Measurements from ENCODE around the gene CENPM.

The CENPM gene

DNA sequence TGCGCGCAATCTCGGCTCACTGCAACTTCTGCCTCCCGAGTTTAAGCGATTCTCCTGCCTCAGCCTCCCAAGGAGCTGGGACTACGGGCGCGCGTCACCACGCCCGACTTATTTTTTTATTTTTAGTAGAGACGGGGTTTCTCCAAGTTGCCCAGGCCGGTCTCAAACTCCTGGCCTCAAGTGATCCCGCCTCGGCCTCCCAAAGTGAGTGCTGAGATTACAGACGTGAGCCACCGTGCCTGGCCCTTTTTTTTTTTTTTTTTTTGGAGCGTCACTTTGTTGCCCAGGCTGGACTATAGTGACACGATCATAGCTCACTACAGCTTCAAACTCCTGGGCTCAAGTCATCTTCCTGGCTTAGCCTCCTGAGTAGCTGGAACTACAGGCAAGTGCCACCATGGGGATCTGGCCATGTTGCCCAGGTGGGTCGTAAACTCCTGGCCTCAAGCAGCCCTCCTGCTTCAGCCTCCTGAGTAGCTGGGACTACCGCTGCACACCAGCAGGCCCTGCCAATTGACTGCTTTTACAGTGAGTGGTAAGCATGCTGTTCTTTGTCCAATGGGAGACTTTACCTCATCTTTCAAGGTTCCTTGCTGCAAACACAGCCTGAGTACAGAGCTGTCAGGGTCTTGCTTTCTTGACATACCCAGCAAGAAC lies 600 bp upstream of the CENPM start:
- no peaks in the 10 kb centered on the region for H3K9me3 Mint-ChIP-seq
- H3K27me3 Mint-ChIP-seq, result no peaks in the 10 kb centered on the region
- DNase-seq, result no peak
- peak overlapping the region; percentile 80 to 95 for H3K4me3 Mint-ChIP-seq
- ATAC-seq, result no peak
- H3K27ac Mint-ChIP-seq, result peak overlapping the region in 1 of 2 donors; percentile 92
- peaks cover 61% of the 10 kb centered on the region for H3K4me1 Mint-ChIP-seq

DNA sequence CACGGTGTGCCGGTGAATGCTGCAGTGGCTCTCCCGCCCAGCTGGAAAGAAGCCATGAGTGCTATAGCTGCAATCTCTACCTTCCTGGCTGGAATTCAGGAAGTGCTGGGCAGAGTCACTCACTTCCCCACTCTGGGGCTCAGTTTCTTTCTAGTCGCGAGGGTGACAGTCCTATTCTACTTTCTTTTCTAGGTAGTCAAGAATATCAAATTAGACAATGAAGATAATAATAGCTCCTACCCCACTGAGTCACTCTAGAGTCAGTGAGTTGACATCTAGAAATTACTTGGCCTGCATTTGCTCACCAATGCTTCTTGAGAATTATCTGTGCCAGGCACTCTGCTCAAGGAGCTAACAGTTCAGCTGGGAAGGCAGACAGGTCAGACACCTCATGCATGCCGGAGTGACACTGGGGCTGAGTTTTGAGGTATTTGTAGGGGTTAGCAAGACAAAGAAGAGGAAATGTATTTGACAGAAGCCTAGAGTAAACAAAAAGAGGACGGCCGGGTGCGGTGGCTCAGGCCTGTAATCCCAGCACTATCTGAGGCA lies 3.2 kb downstream of the CENPM start:
- Mint-ChIP-seq H3K4me1 (peaks cover 83% of the 10 kb centered on the region), H3K27ac (peak overlapping the region in 1 of 2 donors; percentile 13), H3K4me3 (peak overlapping the region in 1 of 2 donors; percentile 67), H3K27me3 (no peaks in the 10 kb centered on the region), H3K9me3 (no peaks in the 10 kb centered on the region)
- no peak for DNase-seq
- no peak for ATAC-seq

DNA sequence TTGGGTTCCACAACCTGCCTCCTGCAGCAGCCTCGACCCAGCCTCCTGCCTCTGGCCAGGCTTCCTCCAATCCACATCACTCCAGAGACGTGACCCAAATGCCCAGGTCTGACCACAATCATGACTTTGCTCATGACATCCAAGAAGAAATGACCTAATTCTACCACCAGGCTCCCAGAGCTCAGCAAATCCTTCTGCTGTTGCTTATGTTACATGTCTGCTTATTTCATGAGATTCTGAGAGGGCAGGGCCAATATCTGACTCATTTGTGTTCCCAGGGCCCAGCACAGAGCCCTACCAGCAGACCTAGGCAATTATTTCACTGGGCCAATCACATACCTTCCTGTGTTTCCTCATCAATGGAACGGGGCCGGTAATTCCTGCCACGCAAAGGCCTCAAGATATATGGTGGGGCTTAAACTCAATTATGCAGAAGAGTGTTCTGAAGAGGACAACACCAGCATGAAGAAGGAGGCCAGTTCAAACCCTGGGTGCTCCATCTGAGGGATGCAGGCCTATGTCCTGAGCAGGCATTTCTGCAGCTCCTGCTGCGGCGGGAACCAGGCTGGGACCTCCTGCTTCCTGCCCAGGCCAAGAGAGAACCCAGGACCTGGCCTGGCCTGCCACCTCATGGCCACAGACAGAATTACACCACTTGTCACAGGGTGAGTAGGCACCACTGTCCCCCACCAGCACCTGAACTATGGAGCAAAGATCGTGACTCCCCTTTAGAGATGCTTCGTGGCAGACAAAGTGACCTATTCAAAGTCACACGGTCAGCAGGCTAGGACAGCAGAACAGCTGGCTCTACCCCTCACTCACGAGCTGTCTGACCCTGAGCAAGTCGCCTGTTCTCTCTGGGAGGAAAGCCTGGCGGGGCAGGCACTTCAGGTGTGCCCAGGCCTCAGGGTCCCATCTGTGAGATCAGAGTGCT lies 5.9 kb downstream of the CENPM start:
- H3K9me3 Mint-ChIP-seq, result no peaks in the 10 kb centered on the region
- peak overlapping the region; percentile 74 to 85 for H3K4me3 Mint-ChIP-seq
- H3K27me3 Mint-ChIP-seq, result no peaks in the 10 kb centered on the region
- DNase-seq (peak; percentile 84 to 88), ATAC-seq (peak; percentile 72)
- H3K4me1 Mint-ChIP-seq, result peaks cover 67% of the 10 kb centered on the region
- peak overlapping the region; percentile 99 to 100 for H3K27ac Mint-ChIP-seq

DNA sequence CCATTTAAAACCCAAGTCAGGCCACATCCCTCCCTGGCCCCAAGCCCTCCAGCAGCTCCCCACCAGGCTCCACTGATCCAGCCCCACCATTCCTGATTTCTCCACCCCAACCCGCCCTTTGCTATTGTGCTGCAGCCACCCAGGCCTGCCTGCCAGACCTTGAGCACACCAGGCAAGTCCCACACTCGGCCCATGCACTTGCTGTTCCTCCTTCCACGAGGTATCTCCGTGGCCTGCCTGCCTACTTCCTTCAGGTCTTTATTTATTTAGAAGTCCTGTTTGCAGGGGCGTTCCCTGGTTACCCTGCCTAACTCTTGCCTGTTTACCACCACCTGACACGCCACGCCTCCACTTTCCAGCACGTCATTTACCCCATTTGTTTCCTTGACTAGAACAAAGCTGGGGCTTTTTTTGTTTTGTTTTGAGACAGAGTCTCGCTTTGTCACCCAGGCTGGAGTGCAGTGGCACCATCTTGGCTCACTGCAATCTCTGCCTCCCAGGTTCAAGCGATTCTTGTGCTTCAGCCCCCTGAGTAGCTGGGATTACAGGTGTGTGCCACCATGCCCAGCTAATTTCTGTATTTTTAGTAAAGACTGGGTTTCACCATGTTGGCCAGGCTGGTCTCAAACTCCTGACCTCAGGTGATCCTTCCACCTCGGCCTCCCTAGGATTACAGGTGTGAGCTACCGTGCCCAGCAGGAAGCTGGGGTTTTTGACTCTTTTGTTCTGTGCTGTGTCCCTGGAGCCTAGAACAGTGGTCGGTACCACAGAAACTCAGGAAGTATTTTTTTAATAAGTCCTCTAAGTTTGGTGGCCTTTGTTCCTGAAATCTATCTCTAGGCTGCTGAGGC lies 6.7 kb downstream of the CENPM start:
- no peaks in the 10 kb centered on the region for H3K27me3 Mint-ChIP-seq
- peak overlapping the region; percentile 74 to 85 for H3K4me3 Mint-ChIP-seq
- H3K9me3 Mint-ChIP-seq, result no peaks in the 10 kb centered on the region
- ATAC-seq, result peak; percentile 88
- peak overlapping the region; percentile 99 to 100 for H3K27ac Mint-ChIP-seq
- peaks cover 59% of the 10 kb centered on the region for H3K4me1 Mint-ChIP-seq
- DNase-seq, result peak; percentile 84 to 95

DNA sequence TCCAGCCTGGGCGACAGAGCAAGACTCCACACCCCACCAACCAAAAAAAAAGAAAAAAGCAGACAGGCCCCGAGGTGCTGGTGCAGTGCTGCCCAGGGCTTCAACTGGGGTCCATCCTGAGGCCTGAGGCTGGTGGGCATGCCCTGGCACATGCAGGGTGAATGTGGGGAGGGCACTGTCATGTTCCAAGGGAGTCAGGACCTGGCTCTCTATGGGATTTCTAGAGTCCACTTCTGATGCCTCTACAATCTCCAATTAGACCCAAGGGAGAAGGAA lies 10.1 kb downstream of the CENPM start:
- peaks cover 48% of the 10 kb centered on the region for H3K4me1 Mint-ChIP-seq
- no peak overlapping the region for H3K27ac Mint-ChIP-seq
- no peak overlapping the region for H3K4me3 Mint-ChIP-seq
- no peaks in the 10 kb centered on the region for H3K27me3 Mint-ChIP-seq
- no peaks in the 10 kb centered on the region for H3K9me3 Mint-ChIP-seq
- ATAC-seq (no peak), DNase-seq (no peak)

DNA sequence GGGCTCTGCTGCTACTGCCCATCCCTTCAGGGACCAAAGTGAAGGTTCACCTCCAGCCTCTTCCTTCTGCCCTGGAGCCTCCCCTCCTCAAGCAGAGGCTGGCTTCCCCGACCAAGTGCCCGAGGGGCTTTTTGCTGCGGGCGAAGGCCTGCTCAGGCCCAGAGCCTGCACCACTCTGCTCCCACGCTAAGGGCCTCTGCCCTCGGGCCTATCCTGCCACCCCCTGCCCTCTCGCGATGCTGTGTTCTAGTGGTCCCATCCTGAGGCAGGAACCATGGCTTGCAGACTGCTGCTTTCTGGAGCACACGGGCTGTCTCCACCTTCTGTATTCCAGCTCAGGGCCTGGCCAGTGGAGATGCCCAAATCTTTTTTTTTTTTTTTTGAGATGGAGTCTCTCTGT lies 11.4 kb downstream of the CENPM start:
- no peaks in the 10 kb centered on the region for H3K9me3 Mint-ChIP-seq
- H3K27me3 Mint-ChIP-seq, result no peaks in the 10 kb centered on the region
- no peak overlapping the region for H3K4me3 Mint-ChIP-seq
- no peak overlapping the region for H3K27ac Mint-ChIP-seq
- ATAC-seq, result no peak
- no peak for DNase-seq
- H3K4me1 Mint-ChIP-seq, result peaks cover 35% of the 10 kb centered on the region

DNA sequence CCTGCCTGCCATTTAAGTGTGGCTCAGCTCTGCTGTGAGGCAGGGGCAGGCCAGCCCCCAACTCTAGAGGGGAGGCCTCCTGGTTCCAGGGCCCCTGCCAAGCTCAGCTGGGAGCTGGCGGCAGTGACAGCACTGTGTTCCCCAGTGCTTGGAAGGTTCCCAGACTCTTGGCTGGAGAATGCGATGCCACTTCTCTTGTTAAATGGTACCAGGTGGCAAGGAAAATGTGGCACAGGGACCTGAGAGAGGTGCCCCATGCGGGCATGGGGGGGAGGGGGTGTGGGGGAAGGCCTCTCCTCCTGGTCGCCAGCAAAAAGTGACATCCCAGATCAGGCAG lies 12.0 kb downstream of the CENPM start:
- ATAC-seq, result no peak
- no peak overlapping the region for H3K4me3 Mint-ChIP-seq
- no peak overlapping the region for H3K27ac Mint-ChIP-seq
- H3K27me3 Mint-ChIP-seq, result no peaks in the 10 kb centered on the region
- no peaks in the 10 kb centered on the region for H3K9me3 Mint-ChIP-seq
- no peak for DNase-seq
- peaks cover 30% of the 10 kb centered on the region for H3K4me1 Mint-ChIP-seq

DNA sequence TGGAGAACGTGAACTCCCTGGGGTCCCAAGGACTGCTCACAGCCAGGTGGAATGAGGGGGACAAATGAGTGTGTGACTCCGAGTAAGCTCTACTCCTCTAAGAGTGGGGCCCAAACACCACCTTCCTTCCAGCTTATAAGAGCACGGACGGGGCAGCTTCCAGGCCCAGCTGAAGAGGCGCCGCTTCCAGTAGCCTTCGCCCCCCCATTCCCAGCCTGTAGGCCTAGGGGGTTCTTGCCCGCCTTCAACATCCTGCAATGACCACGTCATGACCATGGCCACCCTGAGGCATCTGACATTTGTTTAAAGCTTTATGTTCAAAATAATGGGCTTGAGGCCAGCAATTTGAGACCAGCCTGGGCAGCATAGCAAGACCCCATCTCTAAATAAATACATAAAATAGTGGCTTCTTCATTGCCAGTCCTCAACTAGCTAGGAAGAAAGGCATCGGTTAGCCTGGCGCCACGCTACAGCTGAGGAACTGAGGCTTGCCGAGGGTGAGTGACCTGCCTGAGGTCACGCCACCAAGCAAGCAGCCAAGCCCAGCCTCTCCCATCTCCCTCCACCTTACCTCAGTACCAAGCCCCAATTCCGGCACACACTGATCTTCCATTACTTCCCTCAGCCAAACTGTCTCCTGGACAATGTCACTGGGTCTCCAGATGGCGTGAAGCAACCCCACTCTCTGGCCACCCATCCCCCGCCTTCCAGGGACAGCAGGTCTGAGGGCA lies 12.5 kb downstream of the CENPM start:
- Mint-ChIP-seq H3K4me1 (peaks cover 25% of the 10 kb centered on the region), H3K27ac (no peak overlapping the region), H3K9me3 (no peaks in the 10 kb centered on the region), H3K27me3 (no peaks in the 10 kb centered on the region), H3K4me3 (no peak overlapping the region)
- ATAC-seq, result no peak
- DNase-seq, result no peak

DNA sequence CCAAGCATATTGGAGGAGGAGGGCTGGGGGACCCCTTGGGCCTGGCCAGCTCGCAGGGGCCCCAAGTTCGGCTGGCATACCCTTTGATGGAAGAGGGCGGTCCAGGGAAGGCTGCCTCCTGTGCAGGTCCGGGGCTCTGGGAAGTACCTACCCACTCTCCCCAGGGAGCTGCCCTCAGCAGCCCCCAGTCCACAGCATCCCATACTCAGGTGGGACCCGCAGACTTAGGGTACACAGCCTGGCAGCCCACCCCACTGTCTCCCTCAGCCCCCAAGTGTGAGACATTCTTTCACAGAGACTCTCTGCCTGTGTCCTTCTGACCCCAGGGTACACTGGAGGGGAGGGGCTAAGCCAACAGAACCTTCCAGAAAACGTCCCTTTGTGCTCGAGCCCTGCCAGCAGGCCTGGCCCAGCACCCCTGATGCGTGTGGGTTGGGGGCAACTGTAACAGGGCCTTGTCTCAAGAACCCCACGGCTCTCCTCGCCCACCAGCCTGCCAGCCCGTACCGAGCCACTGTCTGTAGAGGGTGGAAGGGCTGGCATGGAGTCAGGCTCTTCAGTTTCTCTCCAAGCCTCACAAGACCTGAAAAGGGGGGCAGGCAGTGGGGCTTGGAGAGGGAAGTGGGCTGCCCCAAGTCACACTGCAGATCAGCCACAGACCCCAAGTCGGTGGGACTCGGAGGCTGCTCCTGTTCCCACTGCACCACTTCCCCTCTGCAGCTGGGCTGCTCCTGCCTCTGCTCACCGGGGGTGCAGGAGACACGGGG lies 13.4 kb downstream of the CENPM start:
- Mint-ChIP-seq H3K9me3 (no peaks in the 10 kb centered on the region), H3K4me3 (no peak overlapping the region), H3K4me1 (peaks cover 25% of the 10 kb centered on the region), H3K27me3 (no peaks in the 10 kb centered on the region), H3K27ac (peak overlapping the region in 1 of 2 donors; percentile 34)
- ATAC-seq (peak; percentile 15), DNase-seq (no peak)

DNA sequence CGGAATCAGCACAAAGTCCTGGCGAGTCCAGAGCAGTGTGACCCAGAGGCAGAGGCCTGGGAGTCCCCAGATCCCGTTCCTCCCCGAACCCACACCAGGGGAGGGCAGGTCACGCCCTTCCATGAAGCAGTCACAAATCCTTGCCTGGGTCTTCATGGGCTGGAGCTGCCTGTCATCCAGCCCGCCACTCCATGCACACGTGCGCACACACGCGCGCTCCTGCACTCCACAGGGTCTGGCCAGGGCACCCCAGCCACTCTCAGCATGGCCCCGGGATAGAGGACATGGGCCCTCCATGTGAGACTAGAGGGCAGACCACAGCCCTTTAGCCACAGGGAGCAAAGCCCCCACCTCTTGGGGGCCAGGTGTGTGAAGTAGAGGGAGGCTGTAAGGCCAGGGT lies 14.6 kb downstream of the CENPM start:
- DNase-seq, result no peak
- Mint-ChIP-seq H3K9me3 (no peaks in the 10 kb centered on the region), H3K27ac (no peak overlapping the region), H3K4me1 (peaks cover 35% of the 10 kb centered on the region), H3K27me3 (peaks cover 9% of the 10 kb centered on the region), H3K4me3 (no peak overlapping the region)
- peak; percentile 7 for ATAC-seq

DNA sequence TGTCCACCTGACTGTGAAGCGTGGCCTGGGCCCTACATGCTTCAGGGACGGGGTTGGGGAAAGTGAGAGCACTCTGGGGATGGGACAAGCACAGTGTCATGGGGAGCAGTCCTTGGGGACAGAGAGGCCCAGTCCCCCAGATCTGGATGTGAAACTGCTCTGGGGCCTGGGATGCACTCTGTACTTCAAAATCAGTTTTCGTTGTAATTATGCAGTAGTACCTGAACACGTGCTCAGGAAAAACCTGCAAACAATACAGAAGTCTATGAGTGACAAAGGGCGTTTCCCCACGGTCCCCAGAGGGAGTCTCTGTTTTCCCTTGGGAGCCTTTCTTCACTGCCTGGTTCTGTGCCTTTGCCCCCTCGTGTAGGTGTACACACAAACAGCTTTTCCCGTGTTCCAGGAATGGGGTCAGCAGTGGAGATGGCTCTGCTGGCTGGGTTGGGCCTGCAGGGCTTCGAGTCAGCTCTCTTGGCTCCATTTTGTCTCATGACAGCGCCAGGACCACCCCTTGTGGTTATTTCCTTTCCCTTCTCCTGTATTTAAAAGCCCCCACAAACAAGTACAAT lies 15.2 kb downstream of the CENPM start:
- Mint-ChIP-seq H3K4me1 (peaks cover 40% of the 10 kb centered on the region), H3K9me3 (no peaks in the 10 kb centered on the region), H3K27ac (no peak overlapping the region), H3K4me3 (no peak overlapping the region), H3K27me3 (peaks cover 15% of the 10 kb centered on the region)
- ATAC-seq (no peak), DNase-seq (no peak)

DNA sequence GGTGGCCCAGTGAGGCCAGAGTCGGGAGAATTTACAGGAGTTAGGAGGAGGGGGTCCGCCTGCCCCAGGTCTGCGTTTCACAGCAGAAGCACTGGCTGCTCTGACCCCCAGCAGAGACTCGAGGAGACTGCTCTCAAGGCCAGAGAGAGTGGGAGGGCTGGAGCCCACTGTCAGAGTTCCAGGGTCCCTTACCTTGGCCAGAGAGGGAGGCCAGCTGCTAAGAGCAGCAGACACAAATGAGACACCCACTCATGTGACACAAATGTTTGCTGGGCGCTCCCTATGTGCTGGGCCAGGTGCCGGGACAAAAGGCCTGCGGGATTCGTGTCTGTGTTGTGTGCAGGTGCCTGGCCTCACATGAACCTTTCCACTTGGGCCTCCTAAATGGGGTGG lies 17.5 kb downstream of the CENPM start:
- Mint-ChIP-seq H3K4me3 (no peak overlapping the region), H3K9me3 (no peaks in the 10 kb centered on the region), H3K27ac (peak overlapping the region in 1 of 2 donors; percentile 97), H3K27me3 (peaks cover 31% of the 10 kb centered on the region), H3K4me1 (peaks cover 56% of the 10 kb centered on the region)
- ATAC-seq, result no peak
- DNase-seq, result no peak

DNA sequence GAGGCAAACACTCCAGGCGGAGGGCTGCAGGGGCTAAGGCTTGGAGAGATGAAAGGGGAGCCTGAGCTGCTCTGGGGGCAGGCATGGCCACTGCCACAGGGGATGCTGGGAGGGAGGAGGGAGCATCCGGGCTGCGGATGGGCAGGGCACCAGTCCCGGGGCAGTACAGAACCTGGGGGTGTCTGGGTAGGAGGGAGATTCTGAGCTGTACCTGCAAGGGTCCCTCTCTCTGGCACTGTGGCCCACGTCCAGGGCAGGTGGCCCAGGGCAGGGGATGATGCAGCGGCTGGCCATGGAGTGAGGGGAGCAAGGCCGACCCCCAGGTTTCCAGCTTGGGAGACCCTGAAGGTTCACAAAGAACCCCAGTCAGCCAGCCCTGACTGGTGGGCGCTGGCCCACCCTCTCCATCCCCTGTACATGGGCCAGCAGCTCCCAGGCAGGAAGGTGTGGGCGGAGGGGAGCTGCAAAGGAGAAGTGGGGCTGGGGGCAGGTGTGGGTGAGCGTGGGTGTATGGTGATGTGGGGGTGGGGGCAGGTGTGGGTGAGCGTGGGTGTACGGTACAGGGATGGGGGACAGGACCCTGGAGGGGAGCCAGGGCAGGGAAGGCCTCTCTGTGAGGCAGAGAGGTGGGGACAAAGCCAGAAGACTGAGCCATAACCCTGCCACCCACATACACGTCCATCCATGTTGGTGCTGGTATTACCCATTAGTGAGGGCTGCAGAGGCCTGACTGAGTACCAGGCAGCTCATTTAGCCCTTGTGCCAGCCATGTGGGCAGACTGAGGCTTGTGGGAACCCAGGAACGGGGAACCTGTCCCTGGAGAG lies 18.1 kb downstream of the CENPM start:
- no peak for ATAC-seq
- no peak overlapping the region for H3K4me3 Mint-ChIP-seq
- DNase-seq, result no peak
- H3K9me3 Mint-ChIP-seq, result no peaks in the 10 kb centered on the region
- H3K27me3 Mint-ChIP-seq, result peaks cover 31% of the 10 kb centered on the region
- peaks cover 53% of the 10 kb centered on the region for H3K4me1 Mint-ChIP-seq
- H3K27ac Mint-ChIP-seq, result peak overlapping the region; percentile 31 to 97
